Transverse colon (tissue), 4 donors: ENCODE measurements around the gene SPIB.

ENCODE experiments used
- CTCF ChIP-seq, 5 experiments: fragments of 200-600 bp in 3 of 5; fragments of 450-650 bp in 2 of 5; sonication (generic) in 3 of 5; IDR thresholded peaks; 1 replicate in 2 of 5; 2 replicates in 3 of 5; pipeline ENCODE4 v1.5.1; 2016 to 2017; ENCODE audit warnings: antibody characterized with exemption in 5 of 5, inconsistent platforms in 3 of 5, mild to moderate bottlenecking in 2 of 5, moderate library complexity in 1 of 5
- POLR2A ChIP-seq: fragments of 450-650 bp; IDR thresholded peaks from one replicate; pipeline ENCODE4 v1.6.1; 2016; ENCODE audit warnings: antibody characterized with exemption, mild to moderate bottlenecking, moderate library complexity
- POLR2AphosphoS5 ChIP-seq, 3 donors: sonication (generic); formaldehyde crosslinking; IDR thresholded peaks; one replicate each; pipeline ENCODE4 v1.6.1; 2016; ENCODE audit warnings: antibody characterized with exemption in 3 of 3

- TF ChIP-seq CTCF (IDR thresholded peaks at IDR 0.05): peak; percentile 77 to 92 (median 87)
- TF ChIP-seq POLR2AphosphoS5 (IDR thresholded peaks at IDR 0.05): no peak
- no peak for TF ChIP-seq POLR2A
Measured at GRCh38 chr19:50461066-50461875, 42.5 kb downstream of the SPIB start.
